A549 treated with Hydrocortisone at 1 μM for 4 hours (cell line): ENCODE results near the gene HLA-DRA. TPM values are rescaled to one million over a fixed set of nuclear protein-coding genes. Genes with fewer than 3 reads are reported as not detected.

Source experiments
- total RNA-seq: library from RNA; stranded (reverse); fragments of 200-300 nt; extraction: Qiagen RNA extraction; gene quantifications from 5 replicates; pipeline ENCODE4 v1.2.3, GENCODE V29; 2022

HLA-DRA gene
- total RNA-seq, result not detected in 5 replicates

GRCh38 chr6:32439602-32440214 lies at the start of gene HLA-DRA:
TSS of gene HLA-DRA (plus strand) at chr6:32439887. CDS start at chr6:32439951, 64 bp downstream.

DNA sequence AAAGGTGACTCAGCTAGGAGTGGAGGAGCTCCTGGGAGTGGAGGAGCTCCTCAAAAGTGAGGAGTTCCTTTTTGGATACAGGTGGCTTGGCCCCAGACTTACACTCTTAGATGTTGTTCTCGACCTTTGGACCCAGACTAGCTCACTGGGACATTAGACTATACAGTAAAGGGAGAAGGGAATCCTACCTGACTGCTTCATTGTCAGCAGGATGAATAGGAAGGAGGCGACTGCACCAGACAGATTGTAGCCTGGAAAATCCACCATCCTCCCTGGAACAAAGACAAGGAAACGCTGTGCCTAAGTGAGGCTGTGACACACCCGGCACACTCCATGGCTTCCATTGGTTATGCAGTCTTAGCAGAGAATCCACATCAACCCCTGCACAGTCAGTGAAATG lies 32.8 kb upstream of the HLA-DRA start, which contains the start of gene BTNL2:
Gene BTNL2 (minus strand): TSS at position 325 of the 400 bp plus-strand sequence. CDS start 58 bp downstream, at position 267.

Other genes with a start within 250 kb of the HLA-DRA start
- 13.5 to 17.2 TPM (median 15.7 TPM) in 5 replicates for gene PBX2, start 249.7 kb upstream of the HLA-DRA start, total RNA-seq
- gene GPSM3, start 247.2 kb upstream of the HLA-DRA start, total RNA-seq, result 0.23 to 0.47 TPM (median 0.45 TPM) in 5 replicates
- gene NOTCH4, start 215.8 kb upstream of the HLA-DRA start, total RNA-seq, result 0.57 to 0.80 TPM (median 0.75 TPM) in 5 replicates
- not detected in 5 replicates for gene TSBP1, start 68.0 kb upstream of the HLA-DRA start, total RNA-seq
- not detected in 5 replicates for gene BTNL2, start 32.7 kb upstream of the HLA-DRA start, total RNA-seq
- not detected in 5 replicates for gene HLA-DRB5, start 90.4 kb downstream of the HLA-DRA start, total RNA-seq
- gene HLA-DRB1, start 150.0 kb downstream of the HLA-DRA start, total RNA-seq, result not detected in 5 replicates
- gene HLA-DQA1, start 197.5 kb downstream of the HLA-DRA start, total RNA-seq, result not detected in 5 replicates
- gene HLA-DQB1, start 226.8 kb downstream of the HLA-DRA start, total RNA-seq, result not detected in 5 replicates